Measurements from ENCODE around the gene ZNF85. TPM values are rescaled to one million over a fixed set of nuclear protein-coding genes. Genes with fewer than 3 reads are reported as not detected.
"Not testable (repeated sequence)": the region's sequence is repeated elsewhere in the genome, so short reads cannot be mapped to it uniquely, and the experiment has no call there.

ZNF85 gene
- 10 to 100 TPM in 8 of 12 donors, 1 to 10 TPM in 2, not detected in 2; 7.6 to 18.2 (median 12.2) TPM for polyA plus RNA-seq (ENCODE audit: insufficient read length in 12 of 12)
- long read RNA-seq, donor 1, partial matches to known transcripts: 0 of 5 reads
- long read RNA-seq, donor 1, other reads (novel, unspliced or antisense): 0 of 5 reads
- long read RNA-seq, donor 2, transcript ZNF85-202 (4 exons, 2,296 nt): major isoform, 7 of 9 reads
- long read RNA-seq, donor 2, partial matches to known transcripts: 0 of 9 reads
- long read RNA-seq, donor 2, other reads (novel, unspliced or antisense): 0 of 9 reads
- long read RNA-seq, donor 3: 0 reads
- long read RNA-seq, donor 4, partial matches to known transcripts: 0 of 4 reads
- long read RNA-seq, donor 4, other reads (novel, unspliced or antisense): 0 of 4 reads
- long read RNA-seq, donor 5, partial matches to known transcripts: 0 of 7 reads
- long read RNA-seq, donor 5, other reads (novel, unspliced or antisense): 0 of 7 reads
- long read RNA-seq, donor 6, partial matches to known transcripts: 5 of 8 reads
- long read RNA-seq, donor 6, other reads (novel, unspliced or antisense): 0 of 8 reads
- long read RNA-seq, donor 7: 0 reads
- long read RNA-seq, donor 8, partial matches to known transcripts: 0 of 1 reads
- long read RNA-seq, donor 8, other reads (novel, unspliced or antisense): 0 of 1 reads
- long read RNA-seq, donor 9, partial matches to known transcripts: 0 of 4 reads
- long read RNA-seq, donor 9, other reads (novel, unspliced or antisense): 0 of 4 reads
- long read RNA-seq, donor 10, partial matches to known transcripts: 0 of 3 reads
- long read RNA-seq, donor 10, other reads (novel, unspliced or antisense): 0 of 3 reads
- long read RNA-seq, donor 11, partial matches to known transcripts: 0 of 4 reads
- long read RNA-seq, donor 11, other reads (novel, unspliced or antisense): 0 of 4 reads

DNA sequence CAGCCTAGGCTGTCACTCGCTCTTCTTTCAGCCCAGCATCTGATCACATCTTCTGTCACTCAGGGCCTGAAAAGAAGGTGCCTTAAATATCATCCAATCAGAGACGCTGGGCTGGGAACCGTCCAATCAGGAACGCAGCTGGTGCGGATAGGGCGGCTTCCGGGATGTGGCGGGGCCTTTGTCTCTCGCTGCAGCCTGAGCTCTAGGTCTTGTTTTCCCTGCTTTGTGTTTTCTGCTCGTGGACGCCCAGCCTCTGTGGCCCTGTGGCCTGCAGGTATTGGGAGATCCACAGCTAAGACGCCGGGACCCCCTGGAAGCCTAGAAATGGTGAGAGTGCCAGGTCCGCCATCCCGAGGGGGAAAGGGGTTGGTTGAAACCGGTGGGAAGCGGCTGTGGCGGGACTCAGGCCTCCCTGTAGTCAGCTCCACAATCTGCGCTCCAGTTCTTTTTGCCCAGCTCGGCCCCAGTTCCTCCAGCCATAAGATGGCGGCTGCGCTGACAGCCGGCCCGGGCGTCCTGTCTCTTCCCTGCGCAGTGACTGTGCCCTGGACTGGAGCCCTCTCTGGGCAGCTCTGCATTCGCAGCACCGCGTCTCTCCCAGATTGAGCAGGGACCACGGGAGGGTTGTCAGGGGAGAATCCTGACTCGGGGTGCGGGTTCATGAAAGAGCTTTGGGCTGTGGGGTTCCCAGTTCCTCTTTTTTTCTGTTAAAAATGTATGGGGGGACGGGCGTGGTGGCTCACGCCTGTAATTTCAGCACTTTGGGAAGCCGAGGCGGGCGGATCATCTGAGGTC is at the start of gene ZNF85:
TSS of gene ZNF85 (plus strand) at position 175 of the 795 bp plus-strand sequence. CDS start at position 325, 150 bp downstream.
- DNase-seq: peak; percentile 94

DNA sequence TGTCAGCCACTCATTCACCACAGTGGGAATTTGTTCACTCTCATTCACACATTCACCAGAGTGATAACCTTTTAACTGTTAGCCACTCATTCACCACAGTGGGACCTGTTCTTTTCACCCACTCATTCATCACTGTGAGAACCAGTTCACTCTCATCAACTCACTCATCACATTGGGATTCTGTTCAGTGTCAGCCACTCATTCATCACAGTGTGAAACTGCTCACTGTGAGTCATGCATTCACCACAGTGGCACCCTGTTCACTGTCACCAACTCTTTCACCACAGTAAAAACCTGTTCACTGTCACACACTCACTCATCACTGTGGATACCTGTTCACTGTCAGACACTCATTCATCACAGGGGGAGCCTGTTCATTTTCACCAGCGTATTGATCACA is 43.5 kb upstream of the ZNF85 start:
- DNase-seq: no peak

DNA sequence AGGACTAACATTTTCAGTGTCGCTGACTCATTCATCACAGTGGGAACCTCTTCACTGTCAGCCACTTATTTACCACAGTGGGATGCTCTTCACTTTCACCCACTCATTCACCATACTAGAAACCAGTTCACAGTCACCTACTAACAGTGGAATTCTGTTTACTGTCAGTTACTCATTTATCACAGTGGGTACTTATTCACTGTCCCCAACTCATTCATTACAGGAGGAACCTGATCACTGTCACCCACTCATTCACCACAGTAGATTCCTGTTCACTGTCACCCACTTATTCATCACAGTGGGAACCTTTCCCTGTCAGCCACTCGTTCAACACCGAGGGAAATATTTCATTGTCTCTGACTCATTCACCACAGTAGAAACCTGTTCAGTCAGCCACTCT is 10.1 kb upstream of the ZNF85 start:
- DNase-seq: no peak

DNA sequence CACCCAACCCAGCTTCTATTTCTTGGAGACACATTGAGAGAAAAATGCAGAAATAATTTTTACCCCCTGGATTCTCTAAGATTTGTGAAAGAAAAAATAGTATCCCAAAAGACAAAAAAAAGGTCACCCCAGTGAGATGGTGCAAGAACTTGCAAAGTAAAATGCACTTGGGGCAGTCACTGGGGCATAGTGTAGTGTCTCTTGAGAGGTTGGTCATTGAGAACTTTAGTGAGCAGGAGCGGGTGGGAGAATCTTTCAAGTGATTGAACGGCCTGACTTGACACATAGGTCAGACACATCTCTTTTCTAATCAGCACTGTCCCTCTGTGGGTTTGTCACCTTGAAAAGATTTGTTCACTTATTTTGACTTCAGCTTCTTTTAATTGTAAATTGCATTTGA is 2.4 kb downstream of the ZNF85 start:
- DNase-seq: no peak

DNA sequence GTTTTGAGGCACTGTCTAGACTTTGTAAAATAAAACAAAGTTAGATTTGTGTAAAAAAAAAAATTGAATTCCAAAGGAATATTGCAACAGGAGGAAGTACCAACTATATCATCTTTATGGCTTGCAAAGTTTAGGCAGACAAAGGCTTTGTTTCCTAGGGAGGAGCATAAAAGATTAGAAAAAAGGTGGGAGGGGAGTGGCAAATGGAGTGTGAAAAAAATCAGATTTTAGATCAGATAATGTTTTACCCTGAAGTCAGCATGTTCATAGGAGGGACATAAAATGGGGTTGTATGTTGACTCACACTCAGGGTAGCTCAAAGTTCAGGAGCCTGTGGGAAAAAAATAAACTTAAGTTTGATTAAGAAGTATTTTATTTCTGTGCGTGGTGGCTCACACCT is 3.7 kb downstream of the ZNF85 start:
- DNase-seq: no peak

DNA sequence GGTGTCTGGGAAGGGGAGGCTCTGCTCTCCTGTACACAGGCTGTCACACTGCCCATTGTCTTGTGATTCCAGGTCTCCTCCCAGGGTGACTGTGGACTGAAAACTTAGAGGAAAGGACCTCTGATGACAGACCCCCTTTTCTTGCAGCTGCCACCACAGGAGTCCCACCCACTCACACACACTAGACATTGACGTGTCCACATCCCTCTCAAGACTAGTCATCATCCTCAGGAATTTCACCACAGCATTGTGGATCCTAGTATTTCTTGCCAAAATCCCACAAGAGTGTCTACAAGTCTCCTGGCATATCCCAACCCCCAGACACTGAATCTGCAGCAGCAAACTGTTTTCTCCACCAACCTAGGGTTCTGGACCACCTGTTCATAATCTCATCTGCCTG is 5.3 kb downstream of the ZNF85 start:
- no peak for DNase-seq

DNA sequence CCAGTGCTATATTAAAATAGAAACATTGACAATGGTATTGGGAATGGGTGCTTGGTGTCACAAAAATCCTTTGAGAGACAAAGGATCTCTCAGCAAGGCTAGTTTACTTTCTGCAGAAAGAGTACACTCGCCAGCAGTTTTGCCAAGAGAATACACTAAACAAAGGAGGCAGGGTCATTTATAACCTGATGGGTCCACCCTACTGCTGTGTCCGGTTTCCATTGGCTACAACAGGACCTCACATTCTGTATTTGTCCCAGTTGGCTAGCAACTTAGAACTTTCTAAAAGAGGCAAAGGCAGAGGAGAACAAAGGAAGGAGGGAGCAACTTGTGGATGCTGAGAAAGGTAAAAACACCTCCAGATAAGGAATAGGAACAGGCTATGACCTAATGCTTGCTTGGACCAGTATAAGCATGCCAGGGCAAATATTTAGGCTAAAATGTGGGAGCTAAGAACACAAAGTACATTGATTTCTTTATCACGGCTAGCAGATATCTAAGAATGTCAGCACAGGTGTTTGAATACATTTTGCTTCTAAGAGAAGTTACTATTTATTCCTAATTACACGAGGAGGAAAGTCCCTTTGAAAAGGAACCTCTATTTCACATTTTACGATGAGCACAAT is 13.4 kb downstream of the ZNF85 start:
- DNase-seq: not testable (repeated sequence)

DNA sequence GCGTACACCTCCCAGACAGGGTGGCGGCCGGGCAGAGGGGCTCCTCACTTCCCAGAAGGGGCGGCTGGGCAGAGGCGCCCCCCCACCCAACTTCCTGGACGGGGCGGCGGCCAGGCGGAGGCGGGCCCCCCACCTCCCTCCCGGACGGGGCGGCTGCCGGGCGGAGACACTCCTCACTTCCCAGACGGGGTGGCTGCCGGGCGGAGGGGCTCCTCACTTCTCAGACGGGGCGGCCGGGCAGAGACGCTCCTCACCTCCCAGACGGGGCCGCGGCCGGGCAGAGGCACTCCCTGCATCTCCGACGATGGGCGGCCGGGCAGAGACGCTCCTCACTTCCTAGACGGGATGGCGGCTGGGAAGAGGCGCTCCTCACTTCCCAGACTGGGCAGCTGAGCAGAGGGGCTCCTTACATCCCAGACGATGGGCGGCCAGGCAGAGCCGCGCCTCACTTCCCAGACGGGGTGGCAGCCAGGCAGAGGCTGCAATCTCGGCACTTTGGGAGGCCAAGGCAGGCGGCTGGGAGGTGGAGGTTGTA is 29.6 kb downstream of the ZNF85 start:
- DNase-seq: not testable (repeated sequence)

DNA sequence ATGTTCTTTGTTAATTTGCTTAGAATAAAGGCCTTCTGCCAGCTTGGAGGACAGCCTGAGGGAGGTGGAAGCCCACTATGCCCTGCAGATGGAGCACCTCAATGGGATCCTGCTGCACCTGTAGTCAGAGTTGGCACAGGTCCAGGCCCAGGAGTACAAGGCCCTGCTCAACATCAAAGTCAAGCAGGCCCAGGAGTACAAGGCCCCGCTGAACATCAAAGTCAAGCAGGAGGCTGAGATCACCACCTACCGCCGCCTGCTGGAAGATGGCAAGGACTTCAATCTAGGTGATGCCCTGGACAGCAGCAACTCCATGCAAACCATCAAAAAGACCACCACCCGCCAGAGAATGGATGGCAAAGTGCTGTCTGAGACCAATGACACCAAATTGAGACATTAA is 41.7 kb downstream of the ZNF85 start:
- DNase-seq: no peak

DNA sequence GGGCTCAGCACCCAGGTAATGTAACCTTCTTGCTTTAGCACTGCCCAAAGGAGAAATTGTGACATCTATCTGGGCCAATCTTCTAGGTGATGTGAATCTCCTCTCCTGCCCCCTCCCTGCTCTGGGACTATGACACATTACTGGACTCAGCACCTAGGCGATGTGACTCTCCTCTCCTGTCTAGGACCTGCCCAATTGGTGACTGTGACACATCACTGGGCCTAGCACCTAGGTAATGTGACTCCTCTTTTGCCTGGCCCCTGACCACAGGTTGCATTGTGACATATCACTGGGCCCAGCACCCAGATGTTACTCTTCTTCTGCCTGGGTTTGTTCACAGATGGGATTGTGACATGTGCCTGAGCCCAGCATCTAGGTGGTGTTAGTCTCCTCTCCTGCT is 45.0 kb downstream of the ZNF85 start:
- no peak for DNase-seq

DNA sequence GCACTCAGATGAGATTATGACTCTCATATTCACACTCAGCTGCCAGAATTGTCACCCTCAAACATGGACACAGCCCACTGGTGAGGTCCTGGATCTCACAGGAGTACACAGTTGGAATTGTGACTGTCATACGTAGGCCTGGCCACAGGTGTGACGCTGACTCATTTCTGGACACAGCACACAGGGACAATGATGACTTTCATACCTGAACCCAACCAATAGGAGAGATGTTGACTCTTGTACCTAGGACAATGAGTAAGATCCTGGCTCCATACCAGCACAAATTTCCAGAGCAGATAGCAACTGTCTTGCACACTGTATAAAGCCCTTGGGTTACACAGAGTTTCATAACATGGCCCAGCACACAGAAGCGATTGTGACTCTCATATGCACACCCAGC is 46.4 kb downstream of the ZNF85 start:
- no peak for DNase-seq

DNA sequence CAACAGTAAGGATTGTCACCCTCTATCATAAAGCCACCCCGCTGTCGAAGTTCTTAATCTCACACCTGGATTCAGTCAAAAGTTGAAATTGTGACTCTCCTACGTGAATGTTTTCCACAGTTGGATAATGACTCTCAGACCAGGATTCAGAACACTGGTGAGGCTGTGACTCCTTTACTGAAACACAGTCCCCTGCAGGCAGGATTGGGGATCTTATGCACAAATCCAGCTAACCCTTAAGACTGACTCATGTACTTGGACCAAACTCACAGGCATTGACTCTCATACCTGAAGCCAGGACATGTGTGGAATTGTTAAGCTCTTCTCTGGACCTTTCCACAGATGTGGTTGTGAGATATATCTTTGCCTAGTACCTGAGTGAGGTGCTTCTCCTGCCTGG is 46.8 kb downstream of the ZNF85 start:
- DNase-seq: no peak

DNA sequence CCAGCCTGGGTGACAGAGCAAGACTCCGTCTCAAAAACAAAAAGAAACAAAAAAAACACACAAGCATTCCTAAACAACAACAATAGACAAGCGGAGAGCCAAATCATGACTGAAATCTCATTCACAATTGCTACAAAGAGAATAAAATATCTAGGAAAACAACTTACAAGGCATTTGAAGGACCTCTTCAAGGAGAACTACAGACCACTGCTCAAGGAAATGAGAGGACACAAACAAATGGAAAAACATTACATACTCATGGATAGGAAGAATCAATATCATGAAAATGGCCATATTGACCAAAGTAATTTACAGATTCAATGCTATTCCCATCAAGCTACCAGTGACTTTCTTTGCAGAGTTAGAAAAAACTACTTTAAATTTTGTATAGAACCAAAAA is 69.7 kb downstream of the ZNF85 start:
- not testable (repeated sequence) for DNase-seq

DNA sequence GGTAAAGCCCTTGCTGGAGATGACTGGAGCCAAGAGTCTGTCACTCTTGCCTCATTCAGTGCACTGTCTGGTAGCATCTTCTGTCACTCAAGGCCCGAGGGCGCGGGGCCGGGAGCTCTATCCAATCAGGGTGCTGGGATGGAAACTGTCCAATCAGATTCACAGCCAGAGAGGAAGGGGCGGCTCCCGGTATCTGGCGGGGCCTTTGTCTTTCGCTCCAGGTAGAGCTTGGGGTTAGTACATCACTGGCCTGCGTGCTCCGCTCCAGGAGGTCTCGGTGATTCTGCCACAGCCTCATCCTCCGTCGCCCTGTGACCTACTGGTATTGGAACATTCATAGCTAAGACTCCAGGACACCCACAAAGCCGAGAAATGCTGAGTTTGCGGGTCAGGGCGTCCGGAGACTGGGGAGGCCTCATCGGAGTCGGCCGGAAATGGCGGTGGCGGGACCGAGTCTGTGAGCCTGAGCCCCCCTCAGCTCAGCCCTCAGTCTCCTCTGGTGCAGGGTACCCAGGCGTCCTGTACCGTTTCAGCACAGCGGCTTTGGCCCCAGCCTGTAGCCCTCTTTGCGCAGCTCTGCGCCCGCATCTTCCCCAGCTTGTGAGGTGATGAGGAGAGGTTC is 76.8 kb downstream of the ZNF85 start:
- peak; percentile 94 for DNase-seq

Other genes with a start within 250 kb of the ZNF85 start
- 1 to 10 TPM in 10 of 12 donors, not detected in 2; 1.7 to 5.8 (median 2.7) TPM for gene ZNF66, start 146.9 kb upstream of the ZNF85 start, polyA plus RNA-seq (ENCODE audit: insufficient read length in 12 of 12)
- 10 to 100 TPM in 3 of 12 donors, 1 to 10 TPM in 8, not detected in 1; 4.4 to 10.7 (median 7.8) TPM for gene ZNF430, start 97.4 kb downstream of the ZNF85 start, polyA plus RNA-seq (ENCODE audit: insufficient read length in 12 of 12)
- gene ZNF714, start 159.0 kb downstream of the ZNF85 start, polyA plus RNA-seq (ENCODE audit: insufficient read length in 12 of 12): 10 to 100 TPM in 5 of 12 donors, 1 to 10 TPM in 6, not detected in 1; 5.7 to 17.0 (median 9.3) TPM
- 10 to 100 TPM in 11 of 12 donors, not detected in 1; 14.8 to 43.2 (median 25.8) TPM for gene ZNF431, start 218.8 kb downstream of the ZNF85 start, polyA plus RNA-seq (ENCODE audit: insufficient read length in 12 of 12)